Measurements from ENCODE around the gene TOM1. TPM values are rescaled to one million over a fixed set of nuclear protein-coding genes. Genes with fewer than 3 reads are reported as not detected.
A peak's percentile ranks its signal among the peaks of the same experiment; 100 is the strongest.

TOM1 gene
- total RNA-seq, 1 experiment from 2014 or later = 19.0 TPM

GRCh38 chr22:35328472-35328885 lies 28.8 kb downstream of the TOM1 start:
- Histone ChIP-seq H3K9ac (ENCODE audit: low read length) (no peak overlapping the region), H3K9me3 (ENCODE audit: low read length) (no peaks in the 10 kb centered on the region), H2AFZ (ENCODE audit: low read length) (no peak overlapping the region), H4K20me1 (ENCODE audit: low read length) (no peaks in the 10 kb centered on the region), H3K79me2 (ENCODE audit: low read length) (no peaks in the 10 kb centered on the region), H3K4me1 (ENCODE audit: insufficient read depth, low read length) (no peaks in the 10 kb centered on the region), H3K27me3 (ENCODE audit: low read length) (no peaks in the 10 kb centered on the region), H3K36me3 (ENCODE audit: low read depth, low read length) (no peaks in the 10 kb centered on the region), H3K4me3 (ENCODE audit: low read length) (no peak overlapping the region), H3K27ac (ENCODE audit: low read length) (no peak overlapping the region), H3K4me2 (ENCODE audit: low read length) (no peak overlapping the region), H3K9me2 (replicated peaks; ENCODE audit: low read length) (no peaks in the 10 kb centered on the region), H3F3A (ENCODE audit: low read length, unreplicated experiment) (no peaks in the 10 kb centered on the region)
- CTCF ChIA-PET = no interaction called here
- POLR2A ChIA-PET (ENCODE audit: unreplicated experiment) = no interaction called here
- intact Hi-C loops (cut with micrococcal nuclease) = no loop called here
- DNase-seq (no peak), ATAC-seq (no peak)
- BruUV-seq (replicated peaks) = no TSS peak
- TF ChIP-seq EZH2phosphoT487 (IDR thresholded peaks at IDR 0.05; ENCODE audit: borderline replicate concordance, low read length) = no peak
- TF ChIP-seq CTCF (conservative IDR thresholded peaks at IDR 0.05; ENCODE audit: low read depth, low read length) = no peak
- TF ChIP-seq EZH2 (IDR thresholded peaks at IDR 0.05; ENCODE audit: low read length, unreplicated experiment) = no peak

- Histone ChIP-seq H3K9me3 (ENCODE audit: low read length) (no peaks in the 10 kb centered on the region), H3K36me3 (ENCODE audit: low read depth, low read length) (no peaks in the 10 kb centered on the region), H3K79me2 (ENCODE audit: low read length) (no peaks in the 10 kb centered on the region), H3K4me2 (ENCODE audit: low read length) (no peak overlapping the region), H2AFZ (ENCODE audit: low read length) (no peak overlapping the region), H3K4me3 (ENCODE audit: low read length) (no peak overlapping the region), H3K4me1 (ENCODE audit: insufficient read depth, low read length) (no peaks in the 10 kb centered on the region), H3F3A (ENCODE audit: low read length, unreplicated experiment) (no peaks in the 10 kb centered on the region), H3K9me2 (replicated peaks; ENCODE audit: low read length) (no peaks in the 10 kb centered on the region), H3K9ac (ENCODE audit: low read length) (no peak overlapping the region), H3K27ac (ENCODE audit: low read length) (no peak overlapping the region), H3K27me3 (ENCODE audit: low read length) (no peaks in the 10 kb centered on the region), H4K20me1 (ENCODE audit: low read length) (no peaks in the 10 kb centered on the region)
- DNase-seq (peak; percentile 12), ATAC-seq (no peak)
- ChIA-PET CTCF (interaction anchor here (0.5 kb wide), 1 partner anchor 21 kb away, joined by 4 read pairs; no protein-coding TSS in a partner anchor), POLR2A (ENCODE audit: unreplicated experiment) (interaction anchor here (0.5 kb wide), 1 partner anchor 1165 kb away, joined by 6 read pairs; no protein-coding TSS in a partner anchor)
- no TSS peak for BruUV-seq (replicated peaks)
- TF ChIP-seq EZH2 (IDR thresholded peaks at IDR 0.05; ENCODE audit: low read length, unreplicated experiment) = no peak
- no peak for TF ChIP-seq EZH2phosphoT487 (IDR thresholded peaks at IDR 0.05; ENCODE audit: borderline replicate concordance, low read length)
- 0 out of 2 replicates have a peak, but pooled peaks have one; percentile 23 for TF ChIP-seq CTCF (conservative IDR thresholded peaks at IDR 0.05; ENCODE audit: low read depth, low read length)
- intact Hi-C loops (cut with micrococcal nuclease) = no loop called here
These were observed 29.6 kb downstream of the TOM1 start for GRCh38 chr22:35329114-35329847.

- H3K9me2 ChIP-seq (replicated peaks; ENCODE audit: low read length) = no peaks in the 10 kb centered on the region
- H3K36me3 ChIP-seq (ENCODE audit: low read depth, low read length) = no peaks in the 10 kb centered on the region
- intact Hi-C loops (cut with micrococcal nuclease) = no loop called here
- no peak overlapping the region for H3K4me3 ChIP-seq (ENCODE audit: low read length)
- H4K20me1 ChIP-seq (ENCODE audit: low read length) = no peaks in the 10 kb centered on the region
- H3K4me1 ChIP-seq (ENCODE audit: insufficient read depth, low read length) = no peaks in the 10 kb centered on the region
- no peak for ATAC-seq
- DNase-seq = peak; percentile 16
- H3K79me2 ChIP-seq (ENCODE audit: low read length) = no peaks in the 10 kb centered on the region
- H3K27me3 ChIP-seq (ENCODE audit: low read length) = no peaks in the 10 kb centered on the region
- H3K9me3 ChIP-seq (ENCODE audit: low read length) = no peaks in the 10 kb centered on the region
- CTCF ChIA-PET = interaction anchor here (0.5 kb wide), 1 partner anchor 20 kb away, joined by 4 read pairs; no protein-coding TSS in a partner anchor
- no TSS peak for BruUV-seq (replicated peaks)
- no peak overlapping the region for H2AFZ ChIP-seq (ENCODE audit: low read length)
- no peaks in the 10 kb centered on the region for H3F3A ChIP-seq (ENCODE audit: low read length, unreplicated experiment)
- TF ChIP-seq EZH2phosphoT487 (IDR thresholded peaks at IDR 0.05; ENCODE audit: borderline replicate concordance, low read length) = no peak
- TF ChIP-seq EZH2 (IDR thresholded peaks at IDR 0.05; ENCODE audit: low read length, unreplicated experiment) = no peak
- no peak for TF ChIP-seq CTCF (conservative IDR thresholded peaks at IDR 0.05; ENCODE audit: low read depth, low read length)
- no peak overlapping the region for H3K27ac ChIP-seq (ENCODE audit: low read length)
- POLR2A ChIA-PET (ENCODE audit: unreplicated experiment) = interaction anchor here (0.5 kb wide), 1 partner anchor 1164 kb away, joined by 6 read pairs; no protein-coding TSS in a partner anchor
- H3K4me2 ChIP-seq (ENCODE audit: low read length) = no peak overlapping the region
- no peak overlapping the region for H3K9ac ChIP-seq (ENCODE audit: low read length)
These were observed 30.7 kb downstream of the TOM1 start for GRCh38 chr22:35330258-35330861.
